Nephron (organoid): ENCODE results near the gene CD55.

Experiments used
- H3K27ac Mint-ChIP-seq, 3 experiments: 2 replicates each; pipeline ENCODE4 v1.8.0; 2020; ENCODE audit warnings: mixed read lengths in 3 of 3, mild to moderate bottlenecking in 2 of 3, moderate library complexity in 1 of 3
- H3K27me3 Mint-ChIP-seq: 2 replicates; pipeline ENCODE4 v1.8.0; 2021; ENCODE audit warnings: low read depth, mild to moderate bottlenecking, moderate library complexity, mixed read lengths
- H3K36me3 Mint-ChIP-seq: 2 replicates; pipeline ENCODE4 v1.8.0; 2020; ENCODE audit warnings: low read depth, mixed read lengths
- H3K4me1 Mint-ChIP-seq: 2 replicates; pipeline ENCODE4 v1.8.0; 2020; ENCODE audit warnings: mixed read lengths
- H3K4me3 Mint-ChIP-seq, 3 experiments: 2 replicates each; pipeline ENCODE4 v1.8.0; 2020; ENCODE audit warnings: mild to moderate bottlenecking in 3 of 3, mixed read lengths in 3 of 3, moderate library complexity in 2 of 3
- H3K9me3 Mint-ChIP-seq: 2 replicates; pipeline ENCODE4 v1.8.0; 2020; ENCODE audit warnings: mixed read lengths
- TF ChIP-seq, protein P1 (sequence below), 3 experiments: fragments of 200-600 bp; sonication (generic); IDR thresholded peaks; one replicate each; pipeline ENCODE4 v1.5.0; 2021; ENCODE audit warnings: antibody characterized with exemption in 3 of 3; ENCODE audit not compliant: unreplicated experiment in 3 of 3

Gene CD55

GRCh38 chr1:207346513-207346912 is 25.0 kb downstream of the CD55 start:
- peaks cover 28% of the 10 kb centered on the region for H3K36me3 Mint-ChIP-seq
- no peak overlapping the region for H3K27ac Mint-ChIP-seq
- TF ChIP-seq, protein P1, sequence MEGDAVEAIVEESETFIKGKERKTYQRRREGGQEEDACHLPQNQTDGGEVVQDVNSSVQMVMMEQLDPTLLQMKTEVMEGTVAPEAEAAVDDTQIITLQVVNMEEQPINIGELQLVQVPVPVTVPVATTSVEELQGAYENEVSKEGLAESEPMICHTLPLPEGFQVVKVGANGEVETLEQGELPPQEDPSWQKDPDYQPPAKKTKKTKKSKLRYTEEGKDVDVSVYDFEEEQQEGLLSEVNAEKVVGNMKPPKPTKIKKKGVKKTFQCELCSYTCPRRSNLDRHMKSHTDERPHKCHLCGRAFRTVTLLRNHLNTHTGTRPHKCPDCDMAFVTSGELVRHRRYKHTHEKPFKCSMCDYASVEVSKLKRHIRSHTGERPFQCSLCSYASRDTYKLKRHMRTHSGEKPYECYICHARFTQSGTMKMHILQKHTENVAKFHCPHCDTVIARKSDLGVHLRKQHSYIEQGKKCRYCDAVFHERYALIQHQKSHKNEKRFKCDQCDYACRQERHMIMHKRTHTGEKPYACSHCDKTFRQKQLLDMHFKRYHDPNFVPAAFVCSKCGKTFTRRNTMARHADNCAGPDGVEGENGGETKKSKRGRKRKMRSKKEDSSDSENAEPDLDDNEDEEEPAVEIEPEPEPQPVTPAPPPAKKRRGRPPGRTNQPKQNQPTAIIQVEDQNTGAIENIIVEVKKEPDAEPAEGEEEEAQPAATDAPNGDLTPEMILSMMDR (IDR thresholded peaks at IDR 0.05; ENCODE audit: unreplicated experiment in 3 of 3) = no peak
- H3K4me3 Mint-ChIP-seq = no peak overlapping the region
- H3K27me3 Mint-ChIP-seq = no peaks in the 10 kb centered on the region
- H3K9me3 Mint-ChIP-seq = peaks cover 15% of the 10 kb centered on the region
- H3K4me1 Mint-ChIP-seq = no peaks in the 10 kb centered on the region

- Mint-ChIP-seq H3K27me3 (no peaks in the 10 kb centered on the region), H3K4me1 (no peaks in the 10 kb centered on the region), H3K4me3 (no peak overlapping the region), H3K27ac (no peak overlapping the region), H3K9me3 (peaks cover 15% of the 10 kb centered on the region), H3K36me3 (peaks cover 28% of the 10 kb centered on the region)
- TF ChIP-seq, protein P1 (IDR thresholded peaks at IDR 0.05; ENCODE audit: unreplicated experiment in 3 of 3) = no peak
Measured at GRCh38 chr1:207349979-207350378, 28.5 kb downstream of the CD55 start.

DNA sequence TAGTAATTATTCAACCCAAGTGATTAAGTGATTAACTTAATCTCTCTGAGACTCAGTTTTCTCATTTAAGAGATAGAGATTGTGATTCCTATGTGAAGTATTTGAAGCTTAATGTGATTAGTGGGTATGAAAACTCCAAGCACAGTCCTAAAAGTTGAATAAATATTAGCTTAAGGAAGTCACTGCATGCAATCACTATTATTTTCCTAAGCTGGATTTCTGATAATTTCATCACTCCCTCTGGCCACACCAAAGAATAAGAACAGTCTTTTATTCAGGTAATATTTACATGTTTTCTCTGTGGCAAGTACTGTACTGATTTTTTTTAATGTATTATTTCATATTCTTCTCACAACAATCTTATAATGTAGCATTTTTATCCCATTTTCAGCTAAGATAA is 31.1 kb downstream of the CD55 start:
- H3K4me1 Mint-ChIP-seq = no peaks in the 10 kb centered on the region
- H3K27me3 Mint-ChIP-seq = no peaks in the 10 kb centered on the region
- H3K9me3 Mint-ChIP-seq = peaks cover 15% of the 10 kb centered on the region
- peaks cover 28% of the 10 kb centered on the region for H3K36me3 Mint-ChIP-seq
- TF ChIP-seq, protein P1 (IDR thresholded peaks at IDR 0.05; ENCODE audit: unreplicated experiment in 3 of 3) = no peak
- no peak overlapping the region for H3K4me3 Mint-ChIP-seq
- no peak overlapping the region for H3K27ac Mint-ChIP-seq

DNA sequence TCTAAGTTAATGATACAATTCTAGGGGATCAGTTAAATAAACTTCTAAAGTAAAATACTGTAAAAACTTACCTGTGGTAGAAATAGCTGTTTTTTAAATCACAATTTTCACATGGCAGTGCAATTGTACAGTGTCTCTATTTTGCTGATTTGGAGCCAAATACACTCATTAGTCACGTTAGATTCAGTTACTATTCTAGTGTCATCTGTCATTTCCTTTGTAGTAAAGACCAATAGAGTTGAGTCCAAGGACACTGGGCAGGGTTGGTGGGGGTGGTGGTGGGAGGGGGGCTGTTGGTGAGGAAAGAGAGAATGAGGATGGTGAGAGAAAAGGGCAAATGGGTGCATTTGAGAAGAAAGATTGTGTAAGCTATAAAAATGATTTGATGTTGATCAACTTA is 33.6 kb downstream of the CD55 start:
- Mint-ChIP-seq H3K27me3 (no peaks in the 10 kb centered on the region), H3K4me1 (no peaks in the 10 kb centered on the region), H3K4me3 (no peak overlapping the region), H3K36me3 (peaks cover 10% of the 10 kb centered on the region), H3K27ac (no peak overlapping the region), H3K9me3 (peaks cover 8% of the 10 kb centered on the region)
- TF ChIP-seq, protein P1 (IDR thresholded peaks at IDR 0.05; ENCODE audit: unreplicated experiment in 3 of 3) = no peak

- Mint-ChIP-seq H3K4me3 (no peak overlapping the region), H3K36me3 (peaks cover 5% of the 10 kb centered on the region), H3K9me3 (peaks cover 3% of the 10 kb centered on the region), H3K4me1 (no peaks in the 10 kb centered on the region), H3K27ac (no peak overlapping the region), H3K27me3 (no peaks in the 10 kb centered on the region)
- TF ChIP-seq, protein P1 (IDR thresholded peaks at IDR 0.05; ENCODE audit: unreplicated experiment in 3 of 3) = no peak
Measured at GRCh38 chr1:207355513-207356295, 34.2 kb downstream of the CD55 start.

- Mint-ChIP-seq H3K36me3 (no peaks in the 10 kb centered on the region), H3K27ac (no peak overlapping the region), H3K4me3 (no peak overlapping the region), H3K9me3 (no peaks in the 10 kb centered on the region), H3K4me1 (no peaks in the 10 kb centered on the region), H3K27me3 (no peaks in the 10 kb centered on the region)
- TF ChIP-seq, protein P1 (IDR thresholded peaks at IDR 0.05; ENCODE audit: unreplicated experiment in 3 of 3) = no peak
Measured at GRCh38 chr1:207361029-207361428, 39.6 kb downstream of the CD55 start.
